Measurements from ENCODE around the gene DVL1.

DVL1 gene

GRCh38 chr1:1299686-1300351 lies 49.4 kb downstream of the DVL1 start:
- DNase-seq (ENCODE audit: low read depth, low spot score): no peak

- peak; percentile 56 for DNase-seq (ENCODE audit: low read depth, low spot score)
These were observed 50.1 kb downstream of the DVL1 start for GRCh38 chr1:1298861-1299685.

GRCh38 chr1:1297802-1298424 lies 51.3 kb downstream of the DVL1 start:
- DNase-seq (ENCODE audit: low read depth, low spot score): no peak

GRCh38 chr1:1296070-1297061 lies 52.9 kb downstream of the DVL1 start:
- no peak for DNase-seq (ENCODE audit: low read depth, low spot score)

GRCh38 chr1:1295154-1295923 lies 53.9 kb downstream of the DVL1 start:
- DNase-seq (ENCODE audit: low read depth, low spot score): no peak

GRCh38 chr1:1294250-1294890 lies 54.8 kb downstream of the DVL1 start:
- DNase-seq (ENCODE audit: low read depth, low spot score): no peak

GRCh38 chr1:1293263-1294249 lies 55.7 kb downstream of the DVL1 start:
- DNase-seq (ENCODE audit: low read depth, low spot score): no peak

- no peak for DNase-seq (ENCODE audit: low read depth, low spot score)
These were observed 56.4 kb downstream of the DVL1 start for GRCh38 chr1:1292851-1293250.

- no peak for DNase-seq (ENCODE audit: low read depth, low spot score)
These were observed 56.8 kb downstream of the DVL1 start for GRCh38 chr1:1292442-1292779.

GRCh38 chr1:1291548-1292441 lies 57.4 kb downstream of the DVL1 start:
- DNase-seq (ENCODE audit: low read depth, low spot score): peak; percentile 56

GRCh38 chr1:1291023-1291528 lies 58.1 kb downstream of the DVL1 start:
- peak; percentile 38 for DNase-seq (ENCODE audit: low read depth, low spot score)

GRCh38 chr1:1290238-1290731 lies 58.9 kb downstream of the DVL1 start:
- DNase-seq (ENCODE audit: low read depth, low spot score): peak; percentile 80

- no peak for DNase-seq (ENCODE audit: low read depth, low spot score)
These were observed 61.7 kb downstream of the DVL1 start for GRCh38 chr1:1287288-1288110.

GRCh38 chr1:1286313-1287261 lies 62.6 kb downstream of the DVL1 start:
- DNase-seq (ENCODE audit: low read depth, low spot score): no peak

GRCh38 chr1:1285611-1286311 lies 63.5 kb downstream of the DVL1 start:
- no peak for DNase-seq (ENCODE audit: low read depth, low spot score)

All from astrocyte of the hippocampus (primary cell).